HT1080 (cell line): ENCODE data around the gene DNHD1. TPM values are rescaled to one million over a fixed set of nuclear protein-coding genes. Genes with fewer than 3 reads are reported as not detected.
A peak's percentile ranks its signal among the peaks of the same experiment; 100 is the strongest.
"Not testable (repeated sequence)": the region's sequence is repeated elsewhere in the genome, so short reads cannot be mapped to it uniquely, and the experiment has no call there.

Experiments
- DNase-seq: peaks from one replicate; pipeline ENCODE4 v3.0.0-alpha.2; 2015; ENCODE audit warnings: low read depth
- total RNA-seq: library from RNA; depleted of rRNA; stranded (reverse); fragments of >200 nt; shearing (Covaris generic); gene quantifications from 2 replicates; pipeline ENCODE4 v1.2.3, GENCODE V29; 2014

DNHD1 gene
- total RNA-seq, 1 experiment from 2014 or later: 5.7 TPM

- DNase-seq: no peak
Measured at GRCh38 chr11:6476571-6476970, 20.5 kb upstream of the DNHD1 start.

DNA sequence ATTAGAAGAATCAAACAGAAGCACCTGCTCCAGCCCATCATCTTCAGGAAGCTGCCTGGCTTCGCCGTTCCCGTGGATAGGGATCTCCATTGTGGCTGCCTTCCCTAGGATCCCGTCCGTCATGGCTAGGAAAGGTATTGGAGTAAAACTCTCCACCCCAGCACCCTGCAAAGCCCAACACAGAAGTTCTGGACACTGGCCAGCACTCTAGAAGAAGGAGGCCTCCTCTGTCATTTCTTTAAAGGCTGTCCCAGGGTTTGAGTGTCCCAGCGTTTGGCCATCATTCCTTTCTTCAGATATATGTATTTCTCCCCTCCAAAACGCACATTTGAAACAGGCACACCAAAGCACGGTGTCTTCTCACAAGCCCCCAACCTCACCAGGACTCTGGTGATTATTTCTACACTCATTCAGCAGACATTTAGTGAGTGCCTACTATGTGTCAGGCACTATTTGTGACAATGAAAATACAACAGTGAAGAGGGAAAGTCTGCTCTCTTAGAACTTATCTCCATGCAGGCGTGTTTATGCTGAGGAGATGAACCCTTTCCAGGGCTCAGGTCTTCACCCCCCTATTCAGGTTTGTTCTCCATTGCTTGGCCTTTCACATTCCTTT is 16.7 kb upstream of the DNHD1 start:
- no peak for DNase-seq

DNA sequence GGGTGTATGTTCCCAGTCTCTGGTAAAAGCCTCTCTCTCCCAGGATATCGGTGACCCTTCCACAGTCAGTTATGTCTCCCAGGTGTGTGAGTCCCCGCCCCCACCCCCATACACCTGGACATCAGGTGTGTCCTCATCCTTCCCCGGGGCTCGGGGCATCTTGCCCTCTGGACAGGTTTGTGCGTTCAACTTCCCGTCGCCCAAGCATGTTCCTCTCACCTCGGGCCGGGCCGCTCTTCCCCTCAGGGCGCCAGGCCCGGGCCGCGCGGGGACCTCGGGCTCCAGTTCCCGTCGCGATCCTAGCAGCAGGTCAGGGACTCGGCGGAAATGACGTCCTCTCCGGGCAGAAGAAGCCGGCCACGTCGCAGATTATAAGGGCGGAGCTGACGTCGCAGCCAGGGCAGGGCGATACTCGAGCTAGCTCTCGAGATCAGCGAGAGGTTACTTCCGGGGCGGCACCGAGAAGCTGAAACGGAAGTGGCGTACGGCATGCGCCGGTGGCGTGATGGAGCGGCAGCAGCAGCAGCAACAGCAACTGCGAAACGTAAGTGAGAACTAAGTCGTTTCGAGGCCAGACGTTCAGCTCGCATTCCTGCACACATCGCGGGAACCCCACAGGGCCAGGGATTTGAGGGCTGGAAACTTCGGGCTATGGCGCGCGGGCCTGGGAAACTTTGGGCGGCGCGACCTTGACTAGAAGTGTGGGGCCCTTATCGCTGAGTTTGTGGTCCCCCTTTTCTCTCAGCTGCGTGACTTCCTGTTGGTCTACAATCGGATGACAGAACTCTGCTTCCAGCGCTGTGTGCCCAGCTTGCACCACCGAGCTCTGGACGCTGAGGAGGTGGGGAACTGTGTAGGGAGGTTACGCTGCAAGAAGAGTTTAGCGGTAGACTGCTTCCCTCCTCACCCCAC is 15.8 kb upstream of the DNHD1 start, which contains the start of the genes ARFIP2 and TIMM10B:
TSS of gene ARFIP2 (minus strand) at position 320 of the 912 bp plus-strand sequence. CDS start 910 bp downstream, outside the sequence.
TSS of gene TIMM10B (plus strand) at position 490 of the 912 bp plus-strand sequence. CDS start at position 506, 16 bp downstream.
- peak; percentile 96 for DNase-seq

- no peak for DNase-seq
Measured at GRCh38 chr11:6481924-6482275, 15.2 kb upstream of the DNHD1 start.

DNA sequence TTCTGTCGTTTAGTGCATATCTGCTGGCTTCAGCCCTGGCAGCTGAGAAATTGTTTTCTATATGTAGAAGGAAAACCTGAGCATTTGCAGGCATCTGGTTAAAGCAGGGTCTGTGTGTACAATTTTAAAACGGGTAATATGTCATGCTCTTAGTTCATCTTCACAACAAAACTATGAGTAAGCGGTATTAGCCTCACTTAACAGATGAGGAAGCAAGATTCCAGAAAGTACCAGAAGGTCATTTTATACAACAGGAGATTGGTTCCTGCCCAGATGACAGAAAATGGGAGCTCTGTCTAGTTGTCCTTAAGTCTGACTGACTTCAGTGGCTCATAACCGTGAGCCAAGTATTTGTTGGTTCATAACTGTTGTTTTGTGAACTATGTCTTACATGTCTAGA is 14.6 kb upstream of the DNHD1 start:
- no peak for DNase-seq

DNA sequence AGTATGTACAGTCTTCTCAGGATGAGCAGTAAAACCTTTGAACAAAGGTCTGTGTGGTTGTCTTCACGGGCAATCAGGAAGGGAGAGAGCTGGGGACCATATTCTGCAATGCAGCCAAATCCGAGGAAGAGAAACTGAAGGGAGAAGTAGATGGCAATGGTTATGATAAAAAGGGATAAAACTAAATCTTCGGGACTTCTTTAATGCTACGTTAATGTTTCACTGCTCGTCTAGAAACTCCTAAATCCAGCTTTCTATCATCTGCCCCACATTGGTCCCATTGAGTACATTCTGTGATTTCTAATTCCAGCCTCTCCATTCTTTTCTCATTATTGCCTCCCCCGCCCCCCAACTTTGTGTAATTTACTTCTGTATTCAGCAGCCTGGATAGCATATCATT is 14.1 kb upstream of the DNHD1 start:
- DNase-seq: no peak

DNA sequence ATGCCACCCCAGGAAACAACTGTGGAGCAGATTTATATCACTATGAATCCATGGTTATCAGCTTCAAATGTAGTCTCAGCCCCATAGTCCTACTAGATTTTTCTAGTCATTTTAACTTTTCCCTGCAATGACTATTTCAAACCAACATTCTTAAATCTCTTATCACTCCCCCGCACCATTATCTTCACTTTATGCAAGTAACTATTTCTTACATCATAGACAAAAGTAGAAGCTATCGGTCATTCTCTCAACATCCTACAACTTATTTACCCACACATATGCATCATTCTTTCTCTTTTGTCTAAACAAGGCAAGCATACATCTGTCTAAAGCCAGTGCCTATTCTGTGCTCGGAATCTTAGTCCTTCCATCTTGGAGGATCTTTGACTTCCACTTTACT is 11.4 kb upstream of the DNHD1 start:
- DNase-seq: no peak

DNA sequence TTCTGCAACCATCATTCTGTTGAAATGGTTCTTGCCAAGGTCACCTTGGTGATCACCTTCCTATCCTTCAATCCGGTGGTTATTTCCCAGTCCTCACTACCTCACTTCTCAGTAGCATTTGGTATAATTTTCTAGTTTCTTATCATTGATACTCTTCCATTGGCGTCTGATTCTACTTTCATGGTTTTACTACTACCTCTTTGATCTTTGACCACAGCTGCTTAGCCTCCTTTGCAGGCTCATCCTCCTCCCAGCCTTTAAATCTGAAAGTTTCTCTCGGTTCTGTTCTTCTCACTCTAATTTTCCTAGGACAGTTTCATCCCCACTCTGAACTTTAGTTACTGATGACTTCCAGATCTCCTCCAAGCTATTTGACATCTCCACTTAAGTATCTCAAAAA is 10.8 kb upstream of the DNHD1 start:
- DNase-seq: no peak

DNA sequence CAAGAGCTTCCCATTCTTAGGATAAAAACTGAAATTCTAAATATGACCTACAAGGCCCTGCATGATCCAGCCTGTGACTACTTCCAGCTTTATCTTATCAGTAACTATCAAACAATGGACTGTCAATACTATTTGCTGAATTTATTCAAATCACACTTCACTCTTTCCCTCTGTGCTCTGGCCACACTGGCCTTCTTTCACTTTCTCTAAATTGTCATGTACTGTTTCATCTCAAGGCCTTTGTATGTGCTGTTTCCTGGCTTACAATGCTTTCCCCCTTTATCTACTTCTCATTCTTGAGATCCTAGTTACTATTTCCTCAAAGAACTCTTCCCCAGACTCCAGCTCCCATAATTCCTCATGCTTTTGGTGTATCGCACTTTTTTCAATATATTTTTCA is 10.1 kb upstream of the DNHD1 start:
- no peak for DNase-seq

- DNase-seq: no peak
Measured at GRCh38 chr11:6488342-6488741, 8.7 kb upstream of the DNHD1 start.

DNA sequence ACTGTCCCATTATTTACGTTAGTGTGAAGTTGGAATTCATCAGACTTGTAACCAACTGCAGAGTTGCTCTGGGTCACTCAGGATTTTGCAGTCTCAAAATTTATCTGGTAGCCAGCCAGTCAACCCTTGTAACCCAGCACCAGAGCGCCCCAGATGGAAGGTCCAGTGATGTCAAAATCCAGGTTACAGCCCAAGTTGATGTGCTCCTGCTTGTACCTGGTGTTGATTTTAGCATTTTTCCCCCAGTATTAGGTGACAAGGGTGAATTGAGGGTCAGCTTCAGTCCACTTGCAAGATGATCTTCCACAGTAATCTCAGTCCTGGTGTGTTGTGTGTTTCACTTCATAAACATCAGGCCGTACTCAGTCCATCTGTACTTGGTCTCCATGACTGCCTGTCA is 8.3 kb upstream of the DNHD1 start:
- no peak for DNase-seq

GRCh38 chr11:6489306-6489705 is 7.8 kb upstream of the DNHD1 start:
- DNase-seq: no peak

DNA sequence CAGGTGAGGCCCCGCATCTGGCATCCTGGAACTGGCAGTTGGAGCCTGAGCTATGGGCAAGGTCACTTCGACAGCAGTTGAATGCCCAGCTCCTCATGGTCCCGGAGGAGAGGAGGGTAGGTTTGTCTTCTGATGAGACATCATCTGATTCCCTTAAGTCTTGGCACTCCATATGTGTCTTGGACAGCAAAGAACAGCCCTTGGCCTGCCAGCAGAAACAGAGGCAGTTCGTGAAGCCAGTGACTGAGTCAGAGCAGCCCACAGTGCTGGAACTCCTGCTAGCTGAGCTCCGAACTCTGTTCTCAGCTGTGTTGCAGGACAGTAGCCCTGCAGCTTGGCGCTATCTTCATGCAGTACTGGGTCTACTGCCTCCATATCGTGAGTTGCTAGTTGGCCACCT is 1.0 kb downstream of the DNHD1 start:
- no peak for DNase-seq

DNA sequence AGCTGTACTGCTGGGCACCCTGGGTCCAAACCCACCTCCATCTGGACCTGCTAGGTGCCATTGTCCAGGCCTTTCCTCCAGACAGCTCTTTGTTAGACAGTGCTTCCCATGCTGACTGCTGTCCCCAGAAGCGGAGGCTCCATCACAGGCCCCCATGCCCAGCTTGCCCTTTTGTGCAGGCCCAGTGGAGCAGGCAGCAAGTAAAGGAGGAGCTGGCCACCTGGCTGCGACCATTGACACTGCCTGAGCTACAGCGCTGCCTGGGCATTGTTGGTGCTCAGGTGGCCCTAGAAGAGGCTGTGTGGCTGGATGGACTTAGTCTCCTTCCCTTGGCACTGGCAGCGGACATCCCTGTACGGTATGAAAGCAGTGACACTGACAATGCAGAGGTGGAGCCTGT is 1.5 kb downstream of the DNHD1 start:
- DNase-seq: no peak

DNA sequence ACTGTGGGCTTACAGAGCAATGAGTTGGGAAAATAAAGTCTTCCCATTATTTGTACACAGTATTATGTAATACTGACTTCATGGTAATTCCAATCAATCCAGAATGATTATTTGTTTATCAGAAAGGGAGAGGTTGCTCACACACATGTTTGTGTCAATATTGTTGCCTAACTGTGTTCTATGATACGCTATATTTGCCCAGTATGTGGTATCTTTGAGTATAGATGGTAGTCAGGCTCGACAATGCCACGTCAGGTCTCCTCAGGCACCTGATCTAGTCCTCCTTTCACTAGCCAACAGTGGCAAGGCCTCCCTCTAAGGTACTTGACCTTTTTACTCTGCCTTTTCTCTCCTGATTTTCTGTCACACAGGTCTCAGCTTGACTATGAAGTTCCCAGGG is 5.3 kb downstream of the DNHD1 start:
- DNase-seq: no peak

- no peak for DNase-seq
Measured at GRCh38 chr11:6504166-6504565, 7.1 kb downstream of the DNHD1 start.

DNA sequence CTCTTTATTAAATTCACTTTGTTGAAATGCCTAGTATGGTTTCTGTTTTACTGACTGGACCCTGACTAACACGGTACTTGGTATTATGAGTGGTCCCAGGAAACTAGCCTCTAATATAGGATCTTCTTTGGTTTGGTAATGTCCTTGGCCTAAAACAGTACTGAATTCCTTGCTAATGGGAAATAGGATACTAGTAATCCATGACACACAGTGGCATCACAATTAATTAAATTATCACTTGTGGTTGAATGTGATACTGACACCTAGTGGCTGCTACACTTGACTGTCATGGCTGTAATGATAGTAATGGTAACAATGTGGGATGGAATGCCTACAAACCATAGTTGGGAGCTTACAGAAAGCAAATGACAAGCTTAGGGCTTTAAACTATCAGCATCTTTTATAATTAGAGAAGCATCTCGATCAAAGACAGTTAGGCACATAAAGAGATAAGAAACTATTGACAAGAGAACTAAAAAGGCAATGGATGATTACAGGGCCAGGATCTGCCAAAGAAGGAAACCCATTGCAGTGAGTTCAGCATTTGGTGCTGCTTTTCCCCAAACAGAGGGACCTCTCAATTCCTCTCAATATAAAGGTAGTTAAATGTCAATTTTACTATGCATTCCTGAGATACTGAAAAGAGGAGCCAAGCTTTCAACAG is 8.6 kb downstream of the DNHD1 start:
- peak; percentile 67 for DNase-seq

GRCh38 chr11:6516865-6517264 is 19.8 kb downstream of the DNHD1 start:
- DNase-seq: no peak

DNA sequence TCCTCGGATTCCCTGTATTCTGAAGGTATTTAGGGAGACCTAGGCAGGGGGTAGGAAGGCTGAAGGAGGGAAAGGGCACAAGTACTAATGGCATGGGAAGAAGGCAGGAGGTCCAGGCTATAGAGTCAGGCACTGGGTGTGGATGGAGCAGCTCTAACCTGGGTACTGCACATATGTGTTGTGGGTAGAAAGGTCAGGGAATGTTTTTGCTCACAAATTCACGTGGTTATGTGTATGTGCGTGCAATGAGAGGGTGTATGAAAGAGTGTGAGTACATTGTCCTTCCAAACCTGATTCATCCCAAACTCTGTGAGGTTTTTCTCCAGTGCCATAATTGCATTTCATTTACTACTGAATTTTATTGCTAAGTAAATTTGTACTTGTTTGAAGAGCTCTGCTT is 23.2 kb downstream of the DNHD1 start:
- DNase-seq: no peak

DNA sequence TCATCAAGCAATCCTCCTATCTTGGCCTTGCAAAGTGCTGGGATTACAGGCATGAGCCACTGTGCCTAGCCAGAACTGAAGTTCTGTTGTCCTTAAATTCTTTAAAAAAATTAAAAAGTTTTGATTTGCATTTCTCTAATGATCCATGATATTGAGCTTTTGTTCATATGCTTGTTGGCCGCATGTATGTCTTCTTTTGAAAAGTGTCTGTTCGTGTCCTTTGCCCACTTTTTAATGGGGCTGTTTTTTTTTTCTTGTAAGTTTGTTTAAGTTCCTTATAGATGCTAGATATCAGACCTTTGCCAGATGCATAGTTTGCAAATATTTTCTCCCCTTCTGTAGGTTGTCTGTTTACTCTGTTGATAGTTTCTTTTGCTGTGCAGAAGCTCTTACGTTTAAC is 24.9 kb downstream of the DNHD1 start:
- DNase-seq: not testable (repeated sequence)

- peak; percentile 83 for DNase-seq
Measured at GRCh38 chr11:6523253-6523652, 26.2 kb downstream of the DNHD1 start.

GRCh38 chr11:6526411-6527135 is 29.5 kb downstream of the DNHD1 start:
- DNase-seq: no peak
